ENCODE data around the gene PAX8.

DNA sequence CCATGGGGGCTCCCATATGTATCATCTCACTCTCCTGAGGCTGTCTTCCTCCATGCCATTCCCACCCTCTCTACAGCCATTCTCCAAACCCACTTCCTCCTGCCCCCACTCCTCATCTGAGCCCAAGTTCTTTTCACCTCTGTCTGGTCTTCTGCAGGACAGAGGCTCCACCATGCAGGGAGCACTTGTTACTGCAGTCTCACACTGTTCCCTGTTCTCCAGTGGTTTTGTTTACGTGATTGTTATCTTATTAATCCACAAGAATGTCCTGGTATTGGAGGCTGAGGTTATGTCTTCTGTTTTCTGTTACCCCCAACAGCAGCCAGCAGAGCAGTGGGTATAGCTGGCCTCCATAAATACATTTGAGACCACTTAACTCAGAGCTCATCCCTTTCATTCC lies 51.4 kb downstream of the PAX8 start:
- TF ChIP-seq CTCF (IDR thresholded peaks at IDR 0.05; ENCODE audit: borderline replicate concordance, extremely low read depth, low read length, poor library complexity, severe bottlenecking) = peak; percentile 20
- TF ChIP-seq EZH2 (IDR thresholded peaks at IDR 0.05; ENCODE audit: borderline replicate concordance, low read depth, low read length, severe bottlenecking) = no peak

All from DND-41 (cell line).